PC-9 (cell line): ENCODE measurements around the gene RBBP4.
"Not testable (repeated sequence)": the region's sequence is repeated elsewhere in the genome, so short reads cannot be mapped to it uniquely, and the experiment has no call there.

Experiments used
- EZH2 ChIP-seq: fragments of 200-600 bp; sonication (generic); IDR thresholded peaks from 2 replicates; pipeline ENCODE4 v1.8.0; 2017; ENCODE audit warnings: antibody characterized with exemption, low read depth
- TF ChIP-seq, protein P1 (sequence below): fragments of 200-600 bp; sonication (generic); conservative IDR thresholded peaks from 2 replicates; pipeline ENCODE4 v1.6.1; 2017; ENCODE audit warnings: mixed run types, antibody characterized with exemption, mild to moderate bottlenecking, moderate library complexity

GRCh38 chr1:32668716-32669115 lies 17.7 kb downstream of the RBBP4 start:
- TF ChIP-seq, protein P1, sequence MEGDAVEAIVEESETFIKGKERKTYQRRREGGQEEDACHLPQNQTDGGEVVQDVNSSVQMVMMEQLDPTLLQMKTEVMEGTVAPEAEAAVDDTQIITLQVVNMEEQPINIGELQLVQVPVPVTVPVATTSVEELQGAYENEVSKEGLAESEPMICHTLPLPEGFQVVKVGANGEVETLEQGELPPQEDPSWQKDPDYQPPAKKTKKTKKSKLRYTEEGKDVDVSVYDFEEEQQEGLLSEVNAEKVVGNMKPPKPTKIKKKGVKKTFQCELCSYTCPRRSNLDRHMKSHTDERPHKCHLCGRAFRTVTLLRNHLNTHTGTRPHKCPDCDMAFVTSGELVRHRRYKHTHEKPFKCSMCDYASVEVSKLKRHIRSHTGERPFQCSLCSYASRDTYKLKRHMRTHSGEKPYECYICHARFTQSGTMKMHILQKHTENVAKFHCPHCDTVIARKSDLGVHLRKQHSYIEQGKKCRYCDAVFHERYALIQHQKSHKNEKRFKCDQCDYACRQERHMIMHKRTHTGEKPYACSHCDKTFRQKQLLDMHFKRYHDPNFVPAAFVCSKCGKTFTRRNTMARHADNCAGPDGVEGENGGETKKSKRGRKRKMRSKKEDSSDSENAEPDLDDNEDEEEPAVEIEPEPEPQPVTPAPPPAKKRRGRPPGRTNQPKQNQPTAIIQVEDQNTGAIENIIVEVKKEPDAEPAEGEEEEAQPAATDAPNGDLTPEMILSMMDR: not testable (repeated sequence)
- TF ChIP-seq EZH2: not testable (repeated sequence)
